GM12878 (cell line): ENCODE measurements around the gene SYT8. TPM values are rescaled to one million over a fixed set of nuclear protein-coding genes. Genes with fewer than 3 reads are reported as not detected.

ENCODE experiments used
- ATAC-seq: fragments of 200-7000 bp; cut with Tn5 transposase; 3 replicates; pipeline ENCODE4 v1.9.1; 2020; ENCODE audit warnings: mild to moderate bottlenecking, moderate library complexity
- BruUV-seq: library from RNA; stranded (reverse); fragments of 400-500 nt; replicated peaks from 2 replicates; lab custom pipeline; 2021; lab: Mats Ljungman, UMichigan
- CTCF ChIA-PET: fragments of 300-600 bp; sonication (Branson Sonifier 250); formaldehyde crosslinking; extraction: SDS; loops from one replicate; lab custom pipeline; 2021; ENCODE audit warnings: inconsistent platforms; lab: Yijun Ruan, JAX
- POLR2A ChIA-PET: fragments of 350-600 bp; formaldehyde crosslinking; extraction: SDS; loops from one replicate; lab custom pipeline; 2021; ENCODE audit warnings: inconsistent platforms; lab: Charles Lee
- RAD21 ChIA-PET: fragments of 300-600 bp; sonication (Branson Sonifier 250); formaldehyde crosslinking; loops from one replicate; lab custom pipeline; 2023; ENCODE audit warnings: antibody characterized with exemption; ENCODE audit not compliant: unreplicated experiment; lab: Charles Lee
- SMC1A ChIA-PET: fragments of 300-600 bp; sonication (Branson Sonifier 250); formaldehyde crosslinking; loops from one replicate; lab custom pipeline; 2023; ENCODE audit not compliant: unreplicated experiment, uncharacterized antibody; lab: Charles Lee
- DNase-seq: peaks from one replicate; pipeline ENCODE4 v3.0.0-alpha.2; 2011; ENCODE audit warnings: low read depth, low spot score
- FAIRE-seq: peaks from 3 replicates; lab custom pipeline; 2011; peaks lifted over from hg19 to GRCh38; lab: Jason Lieb, UNC
- H2AFZ ChIP-seq: 2 replicates; pipeline ENCODE4 v1.6.0; 2011; ENCODE audit warnings: low read depth, low read length, control low read depth; ENCODE audit not compliant: control insufficient read depth
- H3K27ac ChIP-seq: 2 replicates; pipeline ENCODE4 v1.5.1; 2011; ENCODE audit warnings: control low read depth; ENCODE audit not compliant: control insufficient read depth, insufficient read depth
- H3K27me3 ChIP-seq, 2 experiments: replicated peaks in 1 of 2; 2 replicates each; pipeline versions ENCODE4 v1.6.0 to v1.6.1; 2011; ENCODE audit warnings: low read length in 1 of 2; ENCODE audit not compliant: control insufficient read depth in 2 of 2, insufficient read depth in 2 of 2
- H3K36me3 ChIP-seq, 2 experiments: 2 replicates each; pipeline ENCODE4 v1.5.1; 2011; ENCODE audit warnings: low read length in 1 of 2; ENCODE audit not compliant: control insufficient read depth in 2 of 2, insufficient read depth in 2 of 2
- H3K4me1 ChIP-seq: 2 replicates; pipeline ENCODE4 v1.6.1; 2011; ENCODE audit warnings: mild to moderate bottlenecking, low read length, moderate library complexity, mixed read lengths; ENCODE audit not compliant: control insufficient read depth, insufficient read depth
- H3K4me2 ChIP-seq: 2 replicates; pipeline ENCODE4 v1.6.0; 2011; ENCODE audit warnings: control low read depth; ENCODE audit not compliant: control insufficient read depth, insufficient read depth
- H3K4me3 ChIP-seq: fragments of 200-600 bp; sonication (generic); 2 replicates; pipeline ENCODE4 v1.5.1; 2016
- H3K79me2 ChIP-seq: 2 replicates; pipeline ENCODE4 v1.6.0; 2011; ENCODE audit warnings: low read length; ENCODE audit not compliant: control insufficient read depth, insufficient read depth
- H3K9ac ChIP-seq: 2 replicates; pipeline ENCODE4 v1.8.0; 2011; ENCODE audit warnings: low read length, control low read depth, mixed read lengths; ENCODE audit not compliant: control insufficient read depth, insufficient read depth
- H3K9me3 ChIP-seq: replicated peaks from 3 replicates; pipeline ENCODE4 v1.5.1; 2011; ENCODE audit warnings: mild to moderate bottlenecking, low read length; ENCODE audit not compliant: control insufficient read depth, insufficient read depth
- H4K20me1 ChIP-seq: 2 replicates; pipeline ENCODE4 v1.6.0; 2011; ENCODE audit not compliant: control insufficient read depth, insufficient read depth
- ASH2L ChIP-seq: fragments of 300-600, 200-600 bp; sonication (generic); IDR thresholded peaks from 2 replicates; pipeline ENCODE4 v1.6.1; 2017; ENCODE audit warnings: low read depth, mild to moderate bottlenecking, borderline replicate concordance
- HDAC2 ChIP-seq: fragments of 200-600 bp; sonication (generic); IDR thresholded peaks from 2 replicates; pipeline ENCODE4 v1.6.1; 2017
- KLF5 ChIP-seq: fragments of 450-650 bp; IDR thresholded peaks from 2 replicates; pipeline ENCODE4 v1.6.1; 2014; ENCODE audit warnings: mild to moderate bottlenecking; ENCODE audit not compliant: partially characterized antibody
- MEF2A ChIP-seq: IDR thresholded peaks from 2 replicates; pipeline ENCODE4 v1.6.1; 2011; ENCODE audit warnings: low read depth, mild to moderate bottlenecking, low read length, moderate library complexity; ENCODE audit not compliant: insufficient read depth
- TARDBP ChIP-seq: IDR thresholded peaks from 2 replicates; pipeline ENCODE4 v1.6.1; 2016; ENCODE audit warnings: borderline replicate concordance
- TCF3 ChIP-seq: IDR thresholded peaks from 2 replicates; pipeline ENCODE4 v1.6.1; 2012; ENCODE audit warnings: low read depth, mild to moderate bottlenecking, low read length, borderline replicate concordance; ENCODE audit not compliant: insufficient read depth
- ZNF384 ChIP-seq: IDR thresholded peaks from 2 replicates; pipeline ENCODE4 v1.6.1; 2012; ENCODE audit warnings: low read depth, mild to moderate bottlenecking, low read length, improper control_type of control experiment, borderline replicate concordance
- WGBS: methylation state at CpG from one replicate; pipeline ENCODE4 v1.1.6; 2016; ENCODE audit warnings: low lambda C conversion rate; ENCODE audit not compliant: insufficient replicate concordance, insufficient coverage; ENCODE audit errors: missing lambda C conversion rate; 5-methylcytosine and 5-hydroxymethylcytosine counted together
- in situ Hi-C: fragments of 300-500 bp; cut with MboI; formaldehyde crosslinking; loops from 9 replicates; pipeline ENCODE4 v1.14.3; 2018; ENCODE audit warnings: mixed read lengths
- intact Hi-C: fragments of 100-400 bp; cut with micrococcal nuclease; formaldehyde crosslinking; loops from one replicate; pipeline ENCODE4 v1.14.2; 2022; ENCODE audit not compliant: unreplicated experiment
- polyA plus RNA-seq, 11 experiments: library from polyadenylated mRNA; depleted of rRNA in 4 of 11; unstranded in 6 of 11; stranded (reverse) in 5 of 11; fragments of >200 nt; fragmentation: Nextera tagmentation in 4 of 11; fragmentation: Illumina TruSeq in 1 of 11; extraction: Ambion mirVana in 4 of 11; extraction: Trizol in 1 of 11; gene quantifications; 1 replicate in 1 of 11; 2 replicates in 10 of 11; pipeline versions ENCODE4 v1.2.1 to v1.2.3, GENCODE V29; 2011 to 2016; ENCODE audit warnings: inconsistent platforms in 2 of 11, missing spikeins in 2 of 11, low read depth in 1 of 11
- total RNA-seq, 4 experiments: library from RNA; depleted of rRNA in 3 of 4; stranded (reverse); fragments of >200 nt in 3 of 4; fragmentation: Illumina TruSeq in 1 of 4; extraction: Trizol in 1 of 4; gene quantifications; 2 replicates each; pipeline versions ENCODE4 v1.2.1 to v1.2.3, GENCODE V29; 2013 to 2021

Gene SYT8
- total and polyA plus RNA-seq, 10 of the 15 experiments (the other 5 are each of a cell fraction or from before 2014, with no cell fraction given), result 0.44 TPM; not detected in 9

DNA sequence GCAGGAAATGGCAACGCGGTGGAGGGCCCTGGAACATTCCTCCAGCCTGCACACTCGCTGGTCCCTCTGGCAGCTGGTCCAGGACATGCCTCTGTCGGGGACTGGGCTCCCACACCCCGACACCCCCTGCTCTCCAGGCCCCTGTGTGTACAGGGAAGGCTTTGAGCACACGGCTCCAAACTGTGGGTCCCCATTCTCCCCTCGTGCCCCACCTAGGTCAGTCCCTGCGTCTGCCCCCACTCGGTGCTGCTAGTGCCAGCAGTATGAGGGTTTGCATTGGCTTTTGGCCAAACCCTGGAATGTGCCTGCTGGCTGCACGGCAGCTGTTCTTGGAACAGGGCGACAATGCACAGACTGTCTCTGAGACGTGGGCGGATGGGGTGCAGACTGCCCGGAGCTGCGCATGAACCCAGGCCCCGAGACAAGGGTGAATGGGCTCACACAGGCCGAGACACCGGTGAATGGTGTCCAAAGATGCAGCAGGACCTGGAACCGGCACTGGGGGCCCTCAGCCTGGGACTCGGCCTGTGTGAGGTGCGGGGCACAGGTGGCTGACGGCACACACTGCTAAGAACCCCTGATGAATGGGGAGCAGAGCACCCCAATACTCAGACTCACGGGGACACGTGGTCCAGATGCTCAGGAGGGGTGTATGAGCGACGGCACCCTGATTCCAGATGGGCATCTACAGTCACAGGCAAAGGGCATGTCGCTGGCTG, 7.5 kb upstream of the SYT8 start:
- in situ Hi-C loops, result no loop called here
- ChIA-PET SMC1A (no interaction called here), RAD21 (interaction anchor here (1.0 kb wide), 1 partner anchor 174 kb away, joined by 3 read pairs; no protein-coding TSS in a partner anchor), CTCF (interaction anchor here (1.2 to 7.9 kb wide), 2 partner anchors 134 to 151 kb away, joined by 3 to 187 read pairs; no protein-coding TSS in a partner anchor), POLR2A (no interaction called here)
- no peak overlapping the region for H3K4me2 ChIP-seq
- DNase-seq (no peak), FAIRE-seq (no peak), ATAC-seq (no peak)
- no peaks in the 10 kb centered on the region for H4K20me1 ChIP-seq
- H3K9me3 ChIP-seq, result no peaks in the 10 kb centered on the region
- no peak overlapping the region for H3K9ac ChIP-seq
- intact Hi-C loops, result no loop called here
- no TSS peak for BruUV-seq
- H2AFZ ChIP-seq, result no peak overlapping the region
- no peaks in the 10 kb centered on the region for H3K4me1 ChIP-seq
- H3K36me3 ChIP-seq, result no peaks in the 10 kb centered on the region
- H3K79me2 ChIP-seq, result no peaks in the 10 kb centered on the region
- WGBS, result 42% methylated on average over 25 of the region's 27 CpGs
- H3K4me3 ChIP-seq, result no peak overlapping the region
- H3K27ac ChIP-seq, result no peak overlapping the region
- TF ChIP-seq KLF5, result no peak
- no peak for TF ChIP-seq ASH2L
- no peak for TF ChIP-seq TCF3
- no peak for TF ChIP-seq ZNF384
- no peak for TF ChIP-seq TARDBP
- peaks cover 0 to 2% of the 10 kb centered on the region in 2 experiments; a peak in 2 of 4 replicates for H3K27me3 ChIP-seq

DNA sequence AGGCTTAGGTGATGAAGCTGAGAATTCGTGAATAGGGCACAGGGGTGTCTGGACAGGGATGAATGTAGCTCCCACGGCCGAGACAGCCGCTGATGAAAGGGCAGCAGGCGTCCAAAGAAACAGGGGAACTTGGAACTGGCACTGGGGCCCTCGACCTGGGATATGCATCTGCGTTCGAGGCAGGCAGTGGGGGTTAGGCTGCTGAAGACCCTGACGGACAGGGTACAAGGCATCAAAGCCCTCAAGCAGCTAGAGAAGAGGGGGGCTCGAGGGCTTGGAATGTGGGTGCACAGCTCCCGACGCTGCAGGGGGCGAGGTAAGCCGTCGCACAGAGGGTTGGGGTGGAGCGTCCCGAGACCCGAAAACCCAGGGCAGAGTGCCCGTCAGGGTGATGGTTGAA, 6.9 kb upstream of the SYT8 start:
- no peaks in the 10 kb centered on the region for H3K4me1 ChIP-seq
- no peak for DNase-seq
- no peaks in the 10 kb centered on the region for H4K20me1 ChIP-seq
- H3K27ac ChIP-seq, result no peak overlapping the region
- H3K27me3 ChIP-seq, result peaks cover 0 to 2% of the 10 kb centered on the region in 2 experiments; a peak in 2 of 4 replicates
- H3K4me3 ChIP-seq, result no peak overlapping the region
- no peaks in the 10 kb centered on the region for H3K9me3 ChIP-seq
- H3K9ac ChIP-seq, result no peak overlapping the region
- 28% methylated on average over 19 of the region's 19 CpGs for WGBS
- no peaks in the 10 kb centered on the region for H3K79me2 ChIP-seq
- no peak for FAIRE-seq
- SMC1A ChIA-PET, result no interaction called here
- in situ Hi-C loops (no loop called here), intact Hi-C loops (no loop called here)
- CTCF ChIA-PET, result interaction anchor here (0.6 to 7.9 kb wide), 3 partner anchors 135 to 253 kb away, joined by 3 to 187 read pairs (median 3); no protein-coding TSS in a partner anchor
- TF ChIP-seq MEF2A, result no peak
- no peak for TF ChIP-seq HDAC2
- ATAC-seq, result no peak
- RAD21 ChIA-PET, result interaction anchor here (0.9 to 1.0 kb wide), 2 partner anchors 134 to 175 kb away, joined by 3 to 4 read pairs; no protein-coding TSS in a partner anchor
- POLR2A ChIA-PET, result no interaction called here
- no peaks in the 10 kb centered on the region for H3K36me3 ChIP-seq
- H2AFZ ChIP-seq, result no peak overlapping the region
- no peak overlapping the region for H3K4me2 ChIP-seq
- no TSS peak for BruUV-seq
